Lung (tissue), 12 donors: ENCODE data around the gene CRIP2. TPM values are rescaled to one million over a fixed set of nuclear protein-coding genes. Genes with fewer than 3 reads are reported as not detected.

Experiments
- ATAC-seq: fragments of 200-7000 bp; cut with Tn5 transposase; one replicate; pipeline ENCODE4 v1.9.1; 2020; ENCODE audit warnings: moderate number of reproducible peaks; ENCODE audit not compliant: insufficient read depth, low FRiP score
- DNase-seq, 3 donors: peaks; one replicate each; pipeline ENCODE4 v3.0.0-alpha.2; 2013 to 2017
- H3K27ac ChIP-seq, 2 donors: one replicate each; pipeline ENCODE4 v1.5.1; 2013; ENCODE audit warnings: mild to moderate bottlenecking in 2 of 2, moderate library complexity in 2 of 2, control low read depth in 1 of 2, inconsistent platforms in 1 of 2, low read depth in 1 of 2, low read length in 1 of 2
- H3K27me3 ChIP-seq, 3 donors: one replicate each; pipeline ENCODE4 v1.5.1; 2013; ENCODE audit warnings: low read length in 2 of 3; ENCODE audit not compliant: control insufficient read depth in 3 of 3, insufficient read depth in 3 of 3
- H3K36me3 ChIP-seq, 4 donors: one replicate each; pipeline ENCODE4 v1.5.1; 2013; ENCODE audit warnings: low read length in 4 of 4, mild to moderate bottlenecking in 1 of 4, moderate library complexity in 1 of 4; ENCODE audit not compliant: control insufficient read depth in 4 of 4, insufficient read depth in 4 of 4
- H3K4me1 ChIP-seq, 5 donors: one replicate each; pipeline ENCODE4 v1.5.1; 2013; ENCODE audit warnings: low read length in 5 of 5, mild to moderate bottlenecking in 2 of 5, moderate library complexity in 1 of 5; ENCODE audit not compliant: control insufficient read depth in 5 of 5, insufficient read depth in 5 of 5
- H3K4me3 ChIP-seq: one replicate; pipeline ENCODE4 v1.5.1; 2013; ENCODE audit warnings: mild to moderate bottlenecking, control low read depth, moderate library complexity
- H3K9ac ChIP-seq, 2 donors: one replicate each; pipeline ENCODE4 v1.5.1; 2013; ENCODE audit warnings: low read length in 2 of 2, control low read depth in 1 of 2; ENCODE audit not compliant: insufficient read depth in 1 of 2
- H3K9me3 ChIP-seq, 4 donors: one replicate each; pipeline ENCODE4 v1.5.1; 2013; ENCODE audit warnings: low read length in 3 of 4, mild to moderate bottlenecking in 1 of 4, moderate library complexity in 1 of 4; ENCODE audit not compliant: control insufficient read depth in 4 of 4, insufficient read depth in 3 of 4
- WGBS, 2 donors: extraction: QIAGEN DNeasy Blood & Tissue Kit; methylation state at CpG; one replicate each; pipeline ENCODE4 v1.1.7; 2013; 5-methylcytosine and 5-hydroxymethylcytosine counted together
- polyA plus RNA-seq, 2 donors: library from polyadenylated mRNA; stranded (reverse); fragments of 200-250 nt; gene quantifications; one replicate each; pipeline ENCODE4 v1.2.1, GENCODE V29; 2013
- total RNA-seq, 2 donors: library from RNA; depleted of rRNA in 1 of 2; stranded (reverse); fragments of >200 nt in 1 of 2; gene quantifications; one replicate each; pipeline ENCODE4 v1.2.1, GENCODE V29; 2014 to 2021
- TF ChIP-seq, protein P1 (sequence below): IDR thresholded peaks from 2 replicates; pipeline ENCODE4 v1.5.1; 2012; ENCODE audit warnings: mild to moderate bottlenecking; ENCODE audit errors: control extremely low read depth, extremely low read depth
- donor health status: control.
- donor health status: control.
- donor health status: Bipolar disorder and iron deficiency.
- donor health status: healthy.
- donor health status: DM: yes; HTN: yes; CAD: no.

The CRIP2 gene
- total and polyA plus RNA-seq, 4 donors: 135 to 267 (median 205) TPM

DNA sequence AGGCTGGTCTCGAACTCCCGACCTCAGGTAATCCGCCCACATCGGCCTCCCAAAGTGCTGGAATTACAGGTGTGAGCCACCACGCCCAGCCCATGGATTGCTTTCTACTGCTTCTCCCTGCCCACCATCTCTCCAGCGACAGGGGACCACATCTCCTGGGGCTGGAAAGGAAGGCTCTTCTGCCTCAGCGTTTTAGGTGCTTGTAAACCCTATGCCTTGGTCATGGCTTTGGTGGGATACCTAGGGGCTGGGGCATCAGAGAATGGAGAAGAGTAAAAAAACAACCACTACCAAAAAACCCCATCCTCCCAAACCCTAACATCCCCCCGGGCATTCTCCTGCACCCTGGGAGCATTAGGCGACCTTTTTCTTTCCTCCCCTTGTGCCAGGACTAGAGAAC lies 50.7 kb downstream of the CRIP2 start:
- H3K4me1 ChIP-seq: peaks cover 0 to 22% (median 6%) of the 10 kb centered on the region in 5 donors
- H3K27me3 ChIP-seq: peaks cover 0 to 6% (median 0%) of the 10 kb centered on the region in 3 donors
- H3K4me3 ChIP-seq: no peak overlapping the region
- DNase-seq: no peak
- no peaks in the 10 kb centered on the region for H3K36me3 ChIP-seq
- WGBS, 2 donors: 91% methylated on average over 9 of the region's 9 CpGs
- no peak for ATAC-seq
- H3K27ac ChIP-seq: no peak overlapping the region
- H3K9me3 ChIP-seq: no peaks in the 10 kb centered on the region
- H3K9ac ChIP-seq: no peak overlapping the region
- TF ChIP-seq, protein P1, sequence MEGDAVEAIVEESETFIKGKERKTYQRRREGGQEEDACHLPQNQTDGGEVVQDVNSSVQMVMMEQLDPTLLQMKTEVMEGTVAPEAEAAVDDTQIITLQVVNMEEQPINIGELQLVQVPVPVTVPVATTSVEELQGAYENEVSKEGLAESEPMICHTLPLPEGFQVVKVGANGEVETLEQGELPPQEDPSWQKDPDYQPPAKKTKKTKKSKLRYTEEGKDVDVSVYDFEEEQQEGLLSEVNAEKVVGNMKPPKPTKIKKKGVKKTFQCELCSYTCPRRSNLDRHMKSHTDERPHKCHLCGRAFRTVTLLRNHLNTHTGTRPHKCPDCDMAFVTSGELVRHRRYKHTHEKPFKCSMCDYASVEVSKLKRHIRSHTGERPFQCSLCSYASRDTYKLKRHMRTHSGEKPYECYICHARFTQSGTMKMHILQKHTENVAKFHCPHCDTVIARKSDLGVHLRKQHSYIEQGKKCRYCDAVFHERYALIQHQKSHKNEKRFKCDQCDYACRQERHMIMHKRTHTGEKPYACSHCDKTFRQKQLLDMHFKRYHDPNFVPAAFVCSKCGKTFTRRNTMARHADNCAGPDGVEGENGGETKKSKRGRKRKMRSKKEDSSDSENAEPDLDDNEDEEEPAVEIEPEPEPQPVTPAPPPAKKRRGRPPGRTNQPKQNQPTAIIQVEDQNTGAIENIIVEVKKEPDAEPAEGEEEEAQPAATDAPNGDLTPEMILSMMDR: no peak

- TF ChIP-seq, protein P1: no peak
- peaks cover 0 to 22% (median 6%) of the 10 kb centered on the region in 5 donors for H3K4me1 ChIP-seq
- H3K27ac ChIP-seq: peak within 1 kb of the TSS in 1 of 2 donors; percentile 15
- ATAC-seq (no peak), DNase-seq (peak; percentile 29 to 57 (median 44))
- H3K36me3 ChIP-seq: no peaks in the 10 kb centered on the region
- H3K9me3 ChIP-seq: no peaks in the 10 kb centered on the region
- peak within 1 kb of the TSS; percentile 11 for H3K4me3 ChIP-seq
- H3K27me3 ChIP-seq: peaks cover 0 to 6% (median 0%) of the 10 kb centered on the region in 3 donors
- no peak within 1 kb of the TSS for H3K9ac ChIP-seq
- WGBS, 2 donors: 1 to 2% methylated on average over 36 to 88 of the region's 88 CpGs
These were observed 51.5 kb downstream of the CRIP2 start, which contains the start of gene TMEM121 for GRCh38 chr14:105525861-105526775. TMEM121 (plus strand) TSS chr14:105526583; CDS start chr14:105528835, 2,252 bp downstream.

DNA sequence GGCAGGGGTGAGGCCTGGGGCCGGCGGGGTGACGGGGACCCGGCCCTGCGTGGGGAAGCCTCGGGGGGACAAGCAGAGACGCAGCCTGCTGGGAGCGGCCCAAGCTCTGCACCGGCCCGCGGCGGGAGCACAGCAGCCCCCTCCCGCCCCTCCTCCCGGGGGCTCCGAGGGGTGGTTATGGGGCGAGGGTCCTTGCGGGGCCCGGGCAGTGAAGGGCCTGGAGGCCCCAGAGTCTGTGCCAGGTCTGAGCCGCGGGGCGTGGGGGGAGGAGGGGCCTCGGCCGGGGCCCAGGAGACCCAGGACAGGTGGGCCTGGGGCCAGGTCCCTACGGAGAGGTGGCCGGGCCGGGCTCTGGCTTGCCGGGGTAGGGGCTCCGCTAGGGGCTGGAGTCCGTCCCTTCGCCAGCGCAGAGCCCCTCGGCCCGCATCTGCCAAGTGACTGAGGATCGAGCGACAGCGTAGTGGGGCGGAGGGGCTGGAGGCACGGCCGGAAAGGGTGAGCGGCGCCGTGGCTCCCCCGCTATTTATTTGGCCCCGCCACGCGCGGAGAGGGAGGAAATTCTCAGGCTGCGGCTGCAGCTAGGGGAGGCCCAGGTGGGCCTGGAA lies 52.3 kb downstream of the CRIP2 start:
- no peaks in the 10 kb centered on the region for H3K36me3 ChIP-seq
- TF ChIP-seq, protein P1: no peak
- peaks cover 0 to 6% (median 0%) of the 10 kb centered on the region in 3 donors for H3K27me3 ChIP-seq
- peak in 1 of 3 donors; percentile 24 for DNase-seq
- 1 to 2% methylated on average over 24 to 48 of the region's 48 CpGs for WGBS, 2 donors
- H3K4me3 ChIP-seq: peak overlapping the region; percentile 11
- no peak overlapping the region for H3K27ac ChIP-seq
- peaks cover 0 to 22% (median 6%) of the 10 kb centered on the region in 5 donors for H3K4me1 ChIP-seq
- peaks cover 0 to under 1% (median 0%) of the 10 kb centered on the region in 4 donors for H3K9me3 ChIP-seq
- H3K9ac ChIP-seq: no peak overlapping the region
- ATAC-seq: no peak
